Activated gamma-delta T cell treated with Interleukin-2 at 50 U/mL for 16 hours (primary cell): Measurements from ENCODE around the gene IL1RN.

Experiments
- DNase-seq: peaks from one replicate; pipeline ENCODE4 v3.0.0-alpha.2; 2020

IL1RN gene

DNA sequence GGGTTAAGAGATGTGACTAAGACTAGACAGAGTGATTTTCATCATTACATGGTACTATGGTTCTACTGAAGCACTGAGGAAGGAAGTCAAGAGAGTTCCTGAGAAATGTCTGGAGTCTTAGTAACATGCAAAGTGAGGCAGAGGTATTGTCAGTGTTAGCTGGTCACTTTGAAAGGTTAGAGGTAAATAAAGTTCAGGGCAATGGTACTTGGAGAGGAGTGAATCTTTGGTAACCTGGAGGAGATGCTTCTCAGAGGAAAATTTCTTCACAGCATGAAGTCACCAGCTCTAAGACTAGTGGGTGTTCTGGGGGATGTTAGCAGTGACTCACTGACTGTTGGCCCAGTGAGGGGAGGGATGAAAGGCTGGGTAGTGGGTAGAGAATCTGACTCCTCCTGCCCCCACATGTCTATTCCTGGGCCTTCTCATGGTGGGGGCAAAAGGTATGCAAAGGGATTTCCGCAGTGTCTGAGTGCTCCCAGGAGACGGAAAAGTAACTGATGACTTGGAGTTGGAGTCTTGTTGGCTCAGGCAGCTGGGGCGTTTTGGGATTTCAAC is 23.3 kb upstream of the IL1RN start:
- no peak for DNase-seq

DNA sequence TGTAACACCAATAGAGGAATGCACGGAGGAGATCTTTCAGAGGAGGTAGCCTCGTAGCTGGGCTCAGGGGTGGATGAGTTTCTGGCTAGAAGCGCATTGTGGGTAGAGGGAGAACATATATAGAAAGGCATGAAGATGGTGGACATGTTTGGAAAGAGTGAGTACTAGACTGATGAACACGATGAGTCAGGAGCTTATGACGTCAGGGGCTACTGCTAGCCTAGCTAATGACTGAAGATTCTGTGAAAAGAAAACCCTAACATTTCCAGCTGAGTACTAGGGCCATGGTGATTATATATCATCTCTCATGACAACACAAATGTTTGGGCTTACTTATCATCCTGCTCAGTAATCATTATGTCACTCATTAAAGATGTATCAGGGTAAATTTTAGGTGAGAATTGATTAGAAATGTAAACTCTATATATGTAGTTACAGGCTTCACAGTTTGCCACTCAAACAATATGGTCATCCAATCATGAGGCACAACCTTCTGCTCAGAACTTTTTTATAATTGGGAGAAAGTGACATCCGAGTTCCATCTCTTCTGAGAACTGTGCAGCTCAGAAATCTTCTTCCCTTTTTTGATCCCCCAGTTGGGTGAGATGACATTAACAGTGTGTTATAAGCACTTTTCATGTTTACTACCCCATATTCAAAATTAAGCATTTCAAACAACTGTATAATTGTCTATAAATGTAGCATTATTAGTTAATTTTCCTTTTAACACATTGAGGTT is 22.2 kb upstream of the IL1RN start:
- no peak for DNase-seq

- DNase-seq = no peak
Observed at GRCh38 chr2:113111121-113111520, 16.3 kb upstream of the IL1RN start.

GRCh38 chr2:113111823-113112287 is 15.5 kb upstream of the IL1RN start:
- no peak for DNase-seq

DNA sequence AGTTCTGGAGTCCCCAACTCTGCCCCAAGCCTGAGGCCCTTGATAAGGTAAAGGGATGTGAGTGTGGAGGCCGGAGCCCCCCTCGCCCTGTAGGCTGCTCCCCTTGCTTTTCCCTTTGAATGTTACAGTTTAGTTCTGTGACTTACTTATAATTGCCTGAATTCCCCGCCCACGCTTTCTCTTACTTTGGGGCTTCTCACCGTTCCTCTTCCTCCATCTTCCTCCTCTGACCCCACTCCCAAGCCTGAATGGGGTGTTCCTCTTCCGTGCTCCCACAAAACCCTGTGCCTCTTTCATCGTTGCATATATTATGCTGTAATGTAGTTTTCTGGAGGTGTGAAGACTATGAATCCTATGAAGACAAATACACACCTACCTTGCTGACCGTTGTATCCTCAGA is 15.0 kb upstream of the IL1RN start:
- no peak for DNase-seq

GRCh38 chr2:113112871-113113270 is 14.5 kb upstream of the IL1RN start:
- DNase-seq = no peak

- no peak for DNase-seq
Observed at GRCh38 chr2:113113807-113114206, 13.6 kb upstream of the IL1RN start.

GRCh38 chr2:113114224-113114945 is 13.0 kb upstream of the IL1RN start:
- DNase-seq = no peak

GRCh38 chr2:113114996-113115395 is 12.4 kb upstream of the IL1RN start:
- no peak for DNase-seq

DNA sequence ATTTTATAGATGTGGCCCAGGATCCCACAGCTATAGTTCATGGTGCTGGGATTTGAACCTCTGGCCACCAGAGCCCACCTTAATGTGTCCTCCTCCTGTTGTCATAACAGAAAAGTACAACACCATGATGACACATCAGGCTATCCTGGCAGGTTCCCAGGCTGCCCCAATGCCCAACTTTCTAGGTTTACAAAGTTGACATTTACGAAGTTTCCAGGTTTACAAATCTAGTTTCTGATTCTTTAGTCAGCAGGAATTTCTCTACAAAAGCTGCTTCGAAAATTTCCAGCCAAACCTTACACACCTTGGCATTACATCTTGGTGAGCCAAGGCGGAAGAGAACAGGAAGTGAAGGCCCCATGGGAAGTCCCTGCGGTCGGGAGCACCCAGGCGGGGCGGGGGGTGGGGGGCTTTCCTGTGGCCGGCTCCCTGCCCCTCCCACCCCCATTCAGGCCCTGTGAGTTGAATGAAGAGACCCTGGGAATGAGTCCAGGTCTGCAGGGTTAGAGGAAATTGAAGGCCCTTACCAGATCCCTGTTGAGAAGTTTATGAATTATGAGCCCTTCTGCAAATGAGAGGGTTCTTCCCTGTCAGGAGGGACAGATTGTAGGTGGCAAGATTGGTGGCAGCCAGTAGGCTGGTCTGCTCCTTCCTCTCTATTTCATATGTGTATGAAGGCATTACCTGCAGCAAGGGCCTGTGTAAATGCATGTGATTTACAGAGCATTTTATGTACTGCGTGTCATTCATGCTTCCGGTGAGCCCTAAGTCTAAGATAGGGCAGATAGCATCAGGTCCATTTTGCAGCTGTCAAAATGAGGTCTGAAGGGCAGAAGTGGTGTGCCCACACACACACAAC is 11.1 kb upstream of the IL1RN start:
- DNase-seq = no peak

DNA sequence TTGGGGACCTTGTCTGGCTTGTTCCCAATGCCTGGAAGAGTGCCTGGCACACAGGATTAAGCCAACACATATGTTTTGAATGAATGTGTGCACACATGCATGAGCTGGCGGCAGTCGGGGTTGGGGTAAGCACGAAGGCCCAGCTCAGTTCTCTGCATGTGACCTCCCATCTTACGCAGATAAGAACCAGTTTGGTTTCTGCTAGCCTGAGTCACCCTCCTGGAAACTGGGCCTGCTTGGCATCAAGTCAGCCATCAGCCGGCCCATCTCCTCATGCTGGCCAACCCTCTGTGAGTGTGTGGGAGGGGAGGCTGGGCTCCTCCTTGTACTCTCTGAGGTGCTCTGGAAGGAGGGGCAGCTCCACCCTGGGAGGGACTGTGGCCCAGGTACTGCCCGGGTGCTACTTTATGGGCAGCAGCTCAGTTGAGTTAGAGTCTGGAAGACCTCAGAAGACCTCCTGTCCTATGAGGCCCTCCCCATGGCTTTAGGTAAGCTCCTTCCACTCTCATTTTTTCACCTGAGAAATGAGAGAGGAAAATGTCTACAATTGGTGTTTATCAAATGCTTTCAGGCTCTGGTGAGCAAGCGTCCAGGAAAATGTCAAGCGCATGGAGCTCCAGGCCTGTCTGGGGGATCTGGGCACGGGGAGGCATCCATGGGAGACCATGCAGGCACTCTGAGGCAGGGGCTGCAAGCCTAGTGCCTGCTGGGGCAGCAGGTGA is 9.7 kb upstream of the IL1RN start:
- DNase-seq = no peak

- DNase-seq = no peak
Observed at GRCh38 chr2:113118263-113118657, 9.1 kb upstream of the IL1RN start.

DNA sequence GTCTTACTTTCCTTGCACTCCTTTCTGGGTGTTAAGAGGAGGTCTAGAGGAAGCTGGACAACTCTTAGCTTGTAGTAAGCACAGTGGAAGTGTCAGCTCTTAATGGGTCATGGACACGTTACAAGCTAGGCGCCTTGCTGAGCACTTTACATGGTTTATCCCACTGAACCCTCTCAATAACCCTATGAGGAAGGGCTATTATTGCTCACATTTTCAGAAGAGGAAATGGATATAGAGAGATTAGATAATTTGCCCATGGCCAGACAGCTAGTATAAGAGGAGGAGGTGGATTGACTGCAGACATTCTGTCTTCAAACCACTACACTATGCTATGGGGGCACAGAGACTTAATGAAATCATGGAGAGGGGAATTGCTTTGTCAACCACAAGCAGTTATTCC is 8.3 kb upstream of the IL1RN start:
- no peak for DNase-seq

- no peak for DNase-seq
Observed at GRCh38 chr2:113120861-113121260, 6.5 kb upstream of the IL1RN start.

GRCh38 chr2:113122364-113122763 is 5.0 kb upstream of the IL1RN start:
- no peak for DNase-seq

GRCh38 chr2:113123726-113124125 is 3.7 kb upstream of the IL1RN start:
- DNase-seq = no peak

DNA sequence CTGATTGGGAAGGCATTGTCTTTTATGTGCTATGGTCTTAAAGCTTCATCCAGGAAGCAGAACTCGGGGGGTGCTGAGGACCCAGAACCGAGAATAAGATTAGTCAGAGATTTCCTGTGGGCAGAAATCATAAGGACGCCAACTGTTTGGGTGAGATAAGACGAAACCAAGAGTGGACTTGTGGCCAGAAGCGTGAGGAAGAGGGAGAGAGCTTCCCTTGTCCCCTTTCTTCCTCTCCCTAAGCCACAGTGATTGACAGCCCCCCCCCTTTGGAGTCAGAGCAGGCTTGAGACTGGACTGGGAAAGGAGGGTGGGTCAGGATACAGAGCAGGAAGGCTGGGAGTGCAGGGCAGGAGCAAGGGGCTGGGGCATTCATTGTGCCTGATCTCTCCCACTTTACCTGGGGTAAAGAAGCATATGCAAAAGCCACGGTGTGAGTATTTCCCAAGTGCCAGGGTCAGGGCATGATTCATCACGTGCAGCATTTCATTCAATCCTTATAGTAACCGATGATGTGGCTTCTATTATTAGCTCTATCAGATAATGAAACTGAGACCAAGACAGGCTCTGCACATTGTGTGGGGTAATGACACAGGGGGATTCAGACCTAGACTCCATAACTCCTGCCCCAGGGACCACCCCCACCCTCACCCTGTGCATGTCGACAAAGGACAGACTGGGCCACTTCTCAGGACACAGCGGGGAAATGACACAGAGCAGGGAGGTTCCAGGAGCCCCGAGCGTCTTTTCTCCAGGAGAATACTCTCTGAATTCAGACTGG is 3.0 kb upstream of the IL1RN start:
- no peak for DNase-seq

DNA sequence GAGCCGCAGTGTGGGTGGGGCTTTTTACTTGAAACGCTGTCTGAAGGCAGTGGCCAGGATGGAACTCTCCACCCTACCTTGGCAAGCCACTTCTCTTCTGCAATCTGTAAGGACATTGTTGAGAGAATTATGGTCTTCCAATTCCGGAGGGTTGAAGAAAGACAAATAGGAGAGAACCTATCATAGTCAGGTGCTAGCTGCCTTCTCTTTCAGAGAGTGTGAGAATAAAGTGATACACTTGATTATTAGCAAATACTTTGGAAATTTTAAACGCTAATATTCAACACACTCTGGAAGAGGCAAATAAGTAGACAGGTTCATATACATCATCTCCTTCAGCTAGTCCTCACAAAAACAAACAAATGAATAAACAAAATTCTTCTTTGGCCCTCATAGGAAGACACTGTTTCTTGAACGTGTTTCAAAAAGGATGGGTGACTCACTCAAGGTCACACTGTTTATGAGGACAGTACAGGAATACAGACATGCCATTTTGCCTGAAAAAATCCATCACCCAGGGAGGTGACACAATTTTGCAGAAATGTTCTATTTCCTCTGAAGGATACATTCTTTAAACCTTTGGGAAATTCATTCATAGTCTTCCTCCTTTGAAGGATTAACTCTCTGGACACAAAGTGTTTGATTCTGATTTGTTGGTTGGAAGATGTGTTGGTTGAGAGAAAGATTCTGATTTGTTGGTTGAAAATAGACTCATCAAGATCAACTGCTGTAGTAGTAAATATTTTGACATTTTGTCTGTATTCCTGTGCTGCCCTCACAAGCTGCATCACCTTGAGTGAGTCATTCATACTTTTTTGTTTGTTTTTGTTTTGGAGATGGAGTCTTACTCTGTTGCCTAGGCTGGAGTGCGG is 2.2 kb upstream of the IL1RN start:
- DNase-seq = no peak

GRCh38 chr2:113127646-113128570 is 510 bp downstream of the IL1RN start:
- DNase-seq = no peak
